Endodermal cell (in vitro differentiated cells): ENCODE data around the gene GANC. TPM values are rescaled to one million over a fixed set of nuclear protein-coding genes. Genes with fewer than 3 reads are reported as not detected.

Experiments used
- DNase-seq: peaks from one replicate; pipeline ENCODE4 v3.0.0-alpha.2; 2017
- H3K27ac ChIP-seq: 2 replicates; pipeline ENCODE4 v1.5.1; 2013; ENCODE audit warnings: mild to moderate bottlenecking, low read depth, low read length, moderate library complexity
- H3K27me3 ChIP-seq: 2 replicates; pipeline ENCODE4 v1.6.1; 2013; ENCODE audit warnings: mild to moderate bottlenecking, low read length, moderate library complexity; ENCODE audit not compliant: insufficient read depth, control insufficient read depth, poor library complexity, severe bottlenecking
- H3K36me3 ChIP-seq: 2 replicates; pipeline ENCODE4 v1.7.0; 2013; ENCODE audit warnings: mild to moderate bottlenecking, low read length, moderate library complexity; ENCODE audit not compliant: control insufficient read depth, insufficient read depth
- H3K4me1 ChIP-seq: one replicate; pipeline ENCODE4 v1.7.0; 2013; ENCODE audit warnings: low read length; ENCODE audit not compliant: control insufficient read depth, insufficient read depth
- H3K4me3 ChIP-seq: 2 replicates; pipeline ENCODE4 v1.5.1; 2013; ENCODE audit warnings: mild to moderate bottlenecking, low read length, moderate library complexity
- H3K9ac ChIP-seq: 2 replicates; pipeline ENCODE4 v1.6.1; 2013; ENCODE audit warnings: mild to moderate bottlenecking, low read length, moderate library complexity; ENCODE audit not compliant: poor library complexity, severe bottlenecking; ENCODE audit errors: extremely low read depth
- H3K9me3 ChIP-seq: 2 replicates; pipeline ENCODE4 v1.6.1; 2013; ENCODE audit warnings: mild to moderate bottlenecking, low read length, moderate library complexity; ENCODE audit not compliant: control insufficient read depth
- H3K27ac Mint-ChIP-seq: 2 replicates; pipeline ENCODE4 v1.8.0; 2020; ENCODE audit warnings: mixed read lengths
- H3K27me3 Mint-ChIP-seq: 2 replicates; pipeline ENCODE4 v1.8.0; 2021; ENCODE audit warnings: mild to moderate bottlenecking, mixed read lengths; ENCODE audit not compliant: insufficient read depth
- H3K36me3 Mint-ChIP-seq: 2 replicates; pipeline ENCODE4 v1.8.0; 2020; ENCODE audit warnings: low read depth, mixed read lengths
- H3K4me1 Mint-ChIP-seq: 2 replicates; pipeline ENCODE4 v1.8.0; 2020; ENCODE audit warnings: mixed read lengths
- H3K4me3 Mint-ChIP-seq: 2 replicates; pipeline ENCODE4 v1.8.0; 2020; ENCODE audit warnings: mild to moderate bottlenecking, moderate library complexity, mixed read lengths
- H3K9me3 Mint-ChIP-seq: 2 replicates; pipeline ENCODE4 v1.8.0; 2020; ENCODE audit warnings: mild to moderate bottlenecking, mixed read lengths
- CTCF ChIP-seq: fragments of 200-600 bp; sonication (generic); conservative IDR thresholded peaks from 2 replicates; pipeline ENCODE4 v1.5.0; 2021; ENCODE audit warnings: antibody characterized with exemption, mild to moderate bottlenecking
- WGBS, 2 experiments: methylation state at CpG; one replicate each; pipeline versions ENCODE4 v1.1.5 to v1.1.7; 2013; ENCODE audit warnings: missing lambda C conversion rate in 2 of 2, mixed read lengths in 1 of 2; ENCODE audit not compliant: insufficient coverage in 1 of 2, insufficient read length in 1 of 2; 5-methylcytosine and 5-hydroxymethylcytosine counted together
- total RNA-seq, 2 donors: library from RNA; stranded (reverse); fragmentation: NEBNext Ultra II Directional in 1 of 2; extraction: Animal tissue kit (Norgen Biotek cat#: 25700) in 1 of 2; gene quantifications; 2 replicates in 1 of 2; 3 replicates in 1 of 2; pipeline ENCODE4 v1.2.1, GENCODE V29; 2021

The GANC gene
- total RNA-seq, 2 donors from 2014 or later, result 13.8 to 17.1 TPM

DNA sequence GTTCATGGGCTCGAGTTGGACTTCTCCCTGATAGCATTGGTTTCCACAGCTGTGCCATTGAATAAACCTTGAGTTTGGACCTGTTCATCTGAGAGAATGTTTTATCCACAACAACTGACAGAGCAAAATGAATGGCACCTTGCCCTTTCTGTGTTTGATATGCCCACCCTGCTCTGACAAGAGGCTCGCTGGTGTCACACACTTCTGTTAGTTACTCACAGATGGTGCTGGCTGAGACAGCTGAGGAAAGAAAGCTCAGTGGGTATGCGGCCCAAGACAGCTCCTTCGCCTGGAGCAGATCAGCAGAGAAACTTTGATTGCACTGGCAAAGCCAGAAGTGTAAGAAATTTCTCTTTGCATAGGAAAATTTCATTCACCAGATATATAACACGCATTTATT is 83.8 kb downstream of the GANC start:
- Histone ChIP-seq H3K9ac (no peak overlapping the region), H3K27ac (no peak overlapping the region), H3K9me3 (no peaks in the 10 kb centered on the region), H3K4me1 (peaks cover 6% of the 10 kb centered on the region), H3K27me3 (peaks cover 8% of the 10 kb centered on the region), H3K36me3 (no peaks in the 10 kb centered on the region), H3K4me3 (no peak overlapping the region)
- 84 to 95% methylated on average over 3 to 5 of the region's 5 CpGs for WGBS, 2 experiments
- no peak overlapping the region for H3K27ac Mint-ChIP-seq
- peaks cover 6% of the 10 kb centered on the region for H3K4me1 Mint-ChIP-seq
- no peak for DNase-seq
- no peaks in the 10 kb centered on the region for H3K9me3 Mint-ChIP-seq
- peaks cover 17% of the 10 kb centered on the region for H3K27me3 Mint-ChIP-seq
- H3K36me3 Mint-ChIP-seq, result no peaks in the 10 kb centered on the region
- no peak for TF ChIP-seq CTCF
- no peak overlapping the region for H3K4me3 Mint-ChIP-seq

DNA sequence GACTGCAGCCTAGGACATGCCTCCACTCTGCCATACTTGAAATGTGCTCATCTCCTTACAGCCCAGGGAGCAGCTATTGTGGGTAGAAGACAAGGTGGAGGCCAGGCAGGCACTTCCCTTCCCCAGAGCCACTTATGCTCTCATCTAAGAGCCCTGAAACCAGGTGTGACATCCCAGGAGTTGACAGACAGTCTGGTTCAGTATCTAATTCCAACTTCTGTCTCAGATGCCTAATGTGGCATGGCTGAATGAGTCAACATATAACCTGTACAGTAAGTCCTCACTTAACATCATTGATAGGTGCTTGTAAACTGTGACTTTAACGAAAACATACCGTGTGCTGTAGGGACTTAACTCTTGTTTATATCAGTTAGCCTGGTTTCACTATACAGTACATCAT is 85.1 kb downstream of the GANC start:
- no peak overlapping the region for H3K27ac Mint-ChIP-seq
- no peak overlapping the region for H3K27ac ChIP-seq

GRCh38 chr15:42359249-42359648 is 86.2 kb downstream of the GANC start, which contains the start of gene CAPN3:
CAPN3 (plus strand) TSS chr15:42359501; CDS start chr15:42359806, 305 bp downstream.
- Mint-ChIP-seq H3K36me3 (no peaks in the 10 kb centered on the region), H3K27ac (no peak within 1 kb of the TSS), H3K4me1 (peaks cover 10% of the 10 kb centered on the region), H3K27me3 (peaks cover 24% of the 10 kb centered on the region), H3K4me3 (no peak within 1 kb of the TSS), H3K9me3 (no peaks in the 10 kb centered on the region)
- H3K27ac ChIP-seq, result no peak within 1 kb of the TSS
- H3K4me1 ChIP-seq, result peaks cover 8% of the 10 kb centered on the region
- no peaks in the 10 kb centered on the region for H3K36me3 ChIP-seq
- no peak for DNase-seq
- TF ChIP-seq CTCF, result no peak
- WGBS, 2 experiments, result 88% methylated on average over 1 of the region's 1 CpG
- peaks cover 8% of the 10 kb centered on the region for H3K27me3 ChIP-seq
- no peak within 1 kb of the TSS for H3K9ac ChIP-seq
- H3K9me3 ChIP-seq, result no peaks in the 10 kb centered on the region
- no peak within 1 kb of the TSS for H3K4me3 ChIP-seq

More for the DNA sequence above, 85.1 kb downstream of the GANC start:
- Histone ChIP-seq H3K27me3 (peaks cover 8% of the 10 kb centered on the region), H3K9ac (no peak overlapping the region), H3K9me3 (no peaks in the 10 kb centered on the region), H3K4me3 (no peak overlapping the region), H3K36me3 (no peaks in the 10 kb centered on the region), H3K4me1 (peaks cover 6% of the 10 kb centered on the region)
- DNase-seq, result no peak
- peaks cover 6% of the 10 kb centered on the region for H3K4me1 Mint-ChIP-seq
- H3K9me3 Mint-ChIP-seq, result no peaks in the 10 kb centered on the region
- WGBS, 2 experiments, result 94% methylated on average over 2 of the region's 2 CpGs
- no peaks in the 10 kb centered on the region for H3K36me3 Mint-ChIP-seq
- no peak overlapping the region for H3K4me3 Mint-ChIP-seq
- peaks cover 21% of the 10 kb centered on the region for H3K27me3 Mint-ChIP-seq
- no peak for TF ChIP-seq CTCF
